Nucleus accumbens (tissue), 56 donors: ENCODE data around the gene SFXN1.

Source experiments
- DNase-seq, 56 donors: peaks; one replicate each; lab custom pipeline; 2025; lab: John Stamatoyannopoulos, UW

The SFXN1 gene

GRCh38 chr5:175561085-175561484 lies 82.7 kb downstream of the SFXN1 start:
- no peak for DNase-seq

- DNase-seq = no peak
Measured at GRCh38 chr5:175564716-175565115, 86.4 kb downstream of the SFXN1 start.

GRCh38 chr5:175566697-175567096 lies 88.3 kb downstream of the SFXN1 start:
- DNase-seq = no peak

- DNase-seq = no peak
Measured at GRCh38 chr5:175567954-175568353, 89.6 kb downstream of the SFXN1 start.

GRCh38 chr5:175569701-175570100 lies 91.3 kb downstream of the SFXN1 start:
- DNase-seq = no peak

GRCh38 chr5:175572886-175573285 lies 94.5 kb downstream of the SFXN1 start:
- DNase-seq = no peak

- peak in 2 of 56 donors; percentile 11 to 30 for DNase-seq
Measured at GRCh38 chr5:175573493-175574269, 95.3 kb downstream of the SFXN1 start.

GRCh38 chr5:175575301-175575700 lies 96.9 kb downstream of the SFXN1 start:
- DNase-seq = no peak

GRCh38 chr5:175576096-175576495 lies 97.7 kb downstream of the SFXN1 start:
- no peak for DNase-seq

- no peak for DNase-seq
Measured at GRCh38 chr5:175576591-175576990, 98.2 kb downstream of the SFXN1 start.
